IMR-90 (cell line): Measurements from ENCODE around the gene ADGRD1.

Source experiments
- MXI1 ChIP-seq: IDR thresholded peaks from 2 replicates; pipeline ENCODE4 v1.6.1; 2012; ENCODE audit warnings: low read depth, mild to moderate bottlenecking, low read length, moderate library complexity, borderline replicate concordance
- NFE2L2 ChIP-seq: fragments of 150-350 bp; IDR thresholded peaks from 2 replicates; pipeline ENCODE4 v1.6.1; 2016; ENCODE audit warnings: low read depth, mild to moderate bottlenecking, low read length
- POLR2A ChIP-seq: IDR thresholded peaks from 2 replicates; pipeline ENCODE4 v1.6.1; 2012; ENCODE audit warnings: mild to moderate bottlenecking, low read depth, low read length
- RAD21 ChIP-seq: IDR thresholded peaks from 2 replicates; pipeline ENCODE4 v1.6.1; 2012; ENCODE audit warnings: low read length, improper control_type of control experiment
- RCOR1 ChIP-seq: IDR thresholded peaks from 2 replicates; pipeline ENCODE4 v1.6.1; 2012; ENCODE audit warnings: mild to moderate bottlenecking, low read length, improper control_type of control experiment; ENCODE audit not compliant: insufficient replicate concordance
- RFX5 ChIP-seq: IDR thresholded peaks from 2 replicates; pipeline ENCODE4 v1.8.0; 2012; ENCODE audit warnings: low read depth, mild to moderate bottlenecking, low read length, moderate library complexity
- TF ChIP-seq, protein P1 (sequence below): conservative IDR thresholded peaks from 2 replicates; pipeline ENCODE4 v1.5.1; 2012; ENCODE audit warnings: mild to moderate bottlenecking, low read depth, low read length, improper control_type of control experiment
- TF ChIP-seq, protein P2 (sequence below): fragments of 150-350 bp; IDR thresholded peaks from 2 replicates; pipeline ENCODE4 v1.6.1; 2017; ENCODE audit warnings: mild to moderate bottlenecking, antibody characterized with exemption, low read length, low read depth

DNA sequence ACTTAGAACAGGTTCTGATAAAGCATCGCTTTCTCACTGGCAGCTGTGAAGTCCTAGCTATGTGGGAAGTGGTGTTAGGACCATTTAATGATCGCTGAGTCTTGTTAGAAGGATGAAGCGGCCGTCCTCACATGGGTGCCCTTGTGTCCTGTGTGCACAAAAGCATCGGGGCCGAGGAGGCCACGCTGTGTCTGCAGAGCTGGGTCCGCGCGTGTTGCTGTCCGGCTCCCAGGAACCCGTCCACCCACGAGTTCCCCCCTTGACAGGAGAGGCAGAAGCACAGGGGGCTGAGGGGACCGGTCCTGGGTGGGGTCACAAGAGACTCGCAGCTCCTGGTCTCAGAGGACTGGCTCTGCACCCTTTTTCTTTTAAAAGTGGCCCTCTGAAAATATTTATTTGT is 90.4 kb downstream of the ADGRD1 start:
- TF ChIP-seq POLR2A (no peak), RFX5 (no peak), RCOR1 (no peak), RAD21 (no peak), MXI1 (no peak), NFE2L2 (no peak)
- TF ChIP-seq, protein P1, sequence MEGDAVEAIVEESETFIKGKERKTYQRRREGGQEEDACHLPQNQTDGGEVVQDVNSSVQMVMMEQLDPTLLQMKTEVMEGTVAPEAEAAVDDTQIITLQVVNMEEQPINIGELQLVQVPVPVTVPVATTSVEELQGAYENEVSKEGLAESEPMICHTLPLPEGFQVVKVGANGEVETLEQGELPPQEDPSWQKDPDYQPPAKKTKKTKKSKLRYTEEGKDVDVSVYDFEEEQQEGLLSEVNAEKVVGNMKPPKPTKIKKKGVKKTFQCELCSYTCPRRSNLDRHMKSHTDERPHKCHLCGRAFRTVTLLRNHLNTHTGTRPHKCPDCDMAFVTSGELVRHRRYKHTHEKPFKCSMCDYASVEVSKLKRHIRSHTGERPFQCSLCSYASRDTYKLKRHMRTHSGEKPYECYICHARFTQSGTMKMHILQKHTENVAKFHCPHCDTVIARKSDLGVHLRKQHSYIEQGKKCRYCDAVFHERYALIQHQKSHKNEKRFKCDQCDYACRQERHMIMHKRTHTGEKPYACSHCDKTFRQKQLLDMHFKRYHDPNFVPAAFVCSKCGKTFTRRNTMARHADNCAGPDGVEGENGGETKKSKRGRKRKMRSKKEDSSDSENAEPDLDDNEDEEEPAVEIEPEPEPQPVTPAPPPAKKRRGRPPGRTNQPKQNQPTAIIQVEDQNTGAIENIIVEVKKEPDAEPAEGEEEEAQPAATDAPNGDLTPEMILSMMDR, result no peak
- TF ChIP-seq, protein P2, sequence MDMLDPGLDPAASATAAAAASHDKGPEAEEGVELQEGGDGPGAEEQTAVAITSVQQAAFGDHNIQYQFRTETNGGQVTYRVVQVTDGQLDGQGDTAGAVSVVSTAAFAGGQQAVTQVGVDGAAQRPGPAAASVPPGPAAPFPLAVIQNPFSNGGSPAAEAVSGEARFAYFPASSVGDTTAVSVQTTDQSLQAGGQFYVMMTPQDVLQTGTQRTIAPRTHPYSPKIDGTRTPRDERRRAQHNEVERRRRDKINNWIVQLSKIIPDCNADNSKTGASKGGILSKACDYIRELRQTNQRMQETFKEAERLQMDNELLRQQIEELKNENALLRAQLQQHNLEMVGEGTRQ, result no peak
